ENCODE measurements around the gene TMTC1. TPM values are rescaled to one million over a fixed set of nuclear protein-coding genes. Genes with fewer than 3 reads are reported as not detected.

TMTC1 gene
- total and polyA plus RNA-seq, 2 of the 8 experiments (the other 6 are each of a cell fraction or from before 2014, with no cell fraction given) = 15.4 to 20.8 TPM

DNA sequence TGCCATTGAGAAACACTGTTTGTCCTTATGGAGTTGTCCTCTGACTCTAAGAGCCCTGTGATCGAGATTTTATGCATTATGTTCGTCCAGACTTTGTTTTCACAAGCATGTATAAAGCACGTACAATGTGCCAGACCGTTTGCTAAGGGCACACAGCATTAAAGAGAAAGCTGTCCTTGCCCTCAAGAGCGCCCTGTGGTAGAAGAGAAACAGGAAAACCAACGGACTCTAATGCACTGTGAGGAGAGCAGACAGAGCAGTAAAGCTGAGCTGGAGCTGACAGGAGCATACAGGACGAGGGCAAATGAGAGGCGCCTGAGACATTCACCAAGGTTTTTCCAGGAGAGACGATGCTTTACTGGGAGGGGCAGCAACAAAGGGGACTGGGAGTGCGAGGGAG, 220.1 kb downstream of the TMTC1 start:
- FAIRE-seq (no peak), DNase-seq (ENCODE audit: low read depth in 1 of 2, low spot score in 2 of 2) (no peak)
- no peak overlapping the region for H4K5ac ChIP-seq (ENCODE audit: insufficient read length, low read depth, low read length)
- H2BK20ac ChIP-seq (ENCODE audit: low read length) = no peak overlapping the region
- H2BK12ac ChIP-seq (ENCODE audit: low read depth, low read length) = no peak overlapping the region
- H3K79me2 ChIP-seq (ENCODE audit: control insufficient read depth in 1 of 2, insufficient read depth in 2 of 2, low read length in 2 of 2) = no peaks in the 10 kb centered on the region
- H2AK5ac ChIP-seq (ENCODE audit: low read depth, low read length) = no peak overlapping the region
- H2AFZ ChIP-seq (ENCODE audit: low read length) = no peak overlapping the region
- H4K91ac ChIP-seq (replicated peaks; ENCODE audit: insufficient read length, low read length) = no peak overlapping the region
- no peaks in the 10 kb centered on the region for H3K79me1 ChIP-seq (ENCODE audit: low read depth, low read length)
- no peak overlapping the region for H2BK5ac ChIP-seq (ENCODE audit: low read depth, low read length)
- H3K14ac ChIP-seq (ENCODE audit: insufficient read length) = no peak overlapping the region
- H2BK120ac ChIP-seq (replicated peaks; ENCODE audit: low read depth, low read length) = no peak overlapping the region
- H4K8ac ChIP-seq (ENCODE audit: extremely low read depth, insufficient read depth, low read length) = no peak overlapping the region
- H3K9me3 ChIP-seq (ENCODE audit: insufficient read depth in 2 of 2, low read depth in 1 of 2, low read length in 1 of 2) = no peaks in the 10 kb centered on the region
- H3K18ac ChIP-seq (ENCODE audit: extremely low read depth, low read length) = no peak overlapping the region
- no peaks in the 10 kb centered on the region; a peak in 2 of 8 replicates for H3K36me3 ChIP-seq (ENCODE audit: control insufficient read depth in 2 of 4, insufficient read depth in 4 of 4, low read length in 3 of 4)
- POLR2A ChIA-PET (ENCODE audit: partially characterized antibody) = no interaction called here
- H3K4me2 ChIP-seq (ENCODE audit: insufficient read depth in 1 of 2, low read depth in 2 of 2, low read length in 2 of 2) = no peak overlapping the region
- WGBS, 2 experiments (ENCODE audit: extremely low coverage in 1 of 2, insufficient coverage in 1 of 2, insufficient read length in 1 of 2, insufficient replicate concordance in 2 of 2, low coverage in 1 of 2, low lambda C conversion rate in 2 of 2, missing lambda C conversion rate in 1 of 2) = 79% methylated on average over 10 of the region's 10 CpGs; no CpG with 5 or more reads in 1 of the 2 experiments
- no peaks in the 10 kb centered on the region for H3K23me2 ChIP-seq (ENCODE audit: low read depth, low read length)
- no peak overlapping the region for H3K4me3 ChIP-seq (ENCODE audit: extremely low read depth in 1 of 4, insufficient read depth in 2 of 4, low read depth in 3 of 4, low read length in 4 of 4)
- H3K4me1 ChIP-seq (replicated peaks in 1 of 4; ENCODE audit: control insufficient read depth in 3 of 4, insufficient read depth in 4 of 4, low read length in 3 of 4) = peaks cover 0 to 3% (median 1%) of the 10 kb centered on the region in 4 experiments; a peak in 2 of 7 replicates
- no peak overlapping the region for H3K4ac ChIP-seq (replicated peaks; ENCODE audit: insufficient read length, low read depth, low read length)
- H3K23ac ChIP-seq (ENCODE audit: insufficient read length) = no peak overlapping the region
- H4K20me1 ChIP-seq (replicated peaks in 1 of 2; ENCODE audit: control insufficient read depth in 1 of 2, insufficient read depth in 2 of 2, low read length in 2 of 2) = no peaks in the 10 kb centered on the region
- H3K56ac ChIP-seq (replicated peaks; ENCODE audit: insufficient read length, low read depth, low read length) = no peak overlapping the region
- H3K27me3 ChIP-seq (replicated peaks in 1 of 4; ENCODE audit: control insufficient read depth in 3 of 4, extremely low read depth in 1 of 4, insufficient read depth in 3 of 4, low read length in 3 of 4) = no peaks in the 10 kb centered on the region
- CTCF ChIA-PET (ENCODE audit: partially characterized antibody) = interaction anchor here (0.7 to 1.9 kb wide), 2 partner anchors 9 to 10 kb away, joined by 3 to 6 read pairs; no protein-coding TSS in a partner anchor
- H3K9ac ChIP-seq (replicated peaks in 1 of 4; ENCODE audit: extremely low read depth in 1 of 4, low read depth in 3 of 4, low read length in 3 of 4) = no peak overlapping the region
- H2BK15ac ChIP-seq (ENCODE audit: low read length) = 0 out of 2 replicates have a peak overlapping the region, but pooled peaks have one; percentile 0
- H3K27ac ChIP-seq (ENCODE audit: low read depth, low read length) = no peak overlapping the region
- no peak for TF ChIP-seq EZH2 (IDR thresholded peaks at IDR 0.05; ENCODE audit: low read depth, low read length, severe bottlenecking)
